Ishikawa (cell line): ENCODE measurements around the gene UGGT1.

Experiments
- NFIC ChIP-seq: IDR thresholded peaks from 2 replicates; pipeline ENCODE4 v1.6.1; 2012
- RAD21 ChIP-seq: IDR thresholded peaks from 2 replicates; pipeline ENCODE4 v1.6.1; 2012; ENCODE audit warnings: low read depth
- REST ChIP-seq: IDR thresholded peaks from 2 replicates; pipeline ENCODE4 v1.6.1; 2012; ENCODE audit warnings: low read depth, mild to moderate bottlenecking
- TF ChIP-seq, protein P1 (sequence below): IDR thresholded peaks from 2 replicates; pipeline ENCODE4 v1.6.1; 2012
- TF ChIP-seq, protein P2 (sequence below): IDR thresholded peaks from 2 replicates; pipeline ENCODE4 v1.6.1; 2012

- TF ChIP-seq, protein P1, sequence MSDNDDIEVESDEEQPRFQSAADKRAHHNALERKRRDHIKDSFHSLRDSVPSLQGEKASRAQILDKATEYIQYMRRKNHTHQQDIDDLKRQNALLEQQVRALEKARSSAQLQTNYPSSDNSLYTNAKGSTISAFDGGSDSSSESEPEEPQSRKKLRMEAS, result no peak
- TF ChIP-seq, protein P2, sequence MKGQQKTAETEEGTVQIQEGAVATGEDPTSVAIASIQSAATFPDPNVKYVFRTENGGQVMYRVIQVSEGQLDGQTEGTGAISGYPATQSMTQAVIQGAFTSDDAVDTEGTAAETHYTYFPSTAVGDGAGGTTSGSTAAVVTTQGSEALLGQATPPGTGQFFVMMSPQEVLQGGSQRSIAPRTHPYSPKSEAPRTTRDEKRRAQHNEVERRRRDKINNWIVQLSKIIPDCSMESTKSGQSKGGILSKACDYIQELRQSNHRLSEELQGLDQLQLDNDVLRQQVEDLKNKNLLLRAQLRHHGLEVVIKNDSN, result no peak
- TF ChIP-seq REST (no peak), NFIC (no peak), RAD21 (no peak)
These were observed 137.9 kb downstream of the UGGT1 start for GRCh38 chr2:128228894-128229293.
